ENCODE measurements around the gene RRP12.
A peak's percentile ranks its signal among the peaks of the same experiment; 100 is the strongest.

RRP12 gene, protein sequence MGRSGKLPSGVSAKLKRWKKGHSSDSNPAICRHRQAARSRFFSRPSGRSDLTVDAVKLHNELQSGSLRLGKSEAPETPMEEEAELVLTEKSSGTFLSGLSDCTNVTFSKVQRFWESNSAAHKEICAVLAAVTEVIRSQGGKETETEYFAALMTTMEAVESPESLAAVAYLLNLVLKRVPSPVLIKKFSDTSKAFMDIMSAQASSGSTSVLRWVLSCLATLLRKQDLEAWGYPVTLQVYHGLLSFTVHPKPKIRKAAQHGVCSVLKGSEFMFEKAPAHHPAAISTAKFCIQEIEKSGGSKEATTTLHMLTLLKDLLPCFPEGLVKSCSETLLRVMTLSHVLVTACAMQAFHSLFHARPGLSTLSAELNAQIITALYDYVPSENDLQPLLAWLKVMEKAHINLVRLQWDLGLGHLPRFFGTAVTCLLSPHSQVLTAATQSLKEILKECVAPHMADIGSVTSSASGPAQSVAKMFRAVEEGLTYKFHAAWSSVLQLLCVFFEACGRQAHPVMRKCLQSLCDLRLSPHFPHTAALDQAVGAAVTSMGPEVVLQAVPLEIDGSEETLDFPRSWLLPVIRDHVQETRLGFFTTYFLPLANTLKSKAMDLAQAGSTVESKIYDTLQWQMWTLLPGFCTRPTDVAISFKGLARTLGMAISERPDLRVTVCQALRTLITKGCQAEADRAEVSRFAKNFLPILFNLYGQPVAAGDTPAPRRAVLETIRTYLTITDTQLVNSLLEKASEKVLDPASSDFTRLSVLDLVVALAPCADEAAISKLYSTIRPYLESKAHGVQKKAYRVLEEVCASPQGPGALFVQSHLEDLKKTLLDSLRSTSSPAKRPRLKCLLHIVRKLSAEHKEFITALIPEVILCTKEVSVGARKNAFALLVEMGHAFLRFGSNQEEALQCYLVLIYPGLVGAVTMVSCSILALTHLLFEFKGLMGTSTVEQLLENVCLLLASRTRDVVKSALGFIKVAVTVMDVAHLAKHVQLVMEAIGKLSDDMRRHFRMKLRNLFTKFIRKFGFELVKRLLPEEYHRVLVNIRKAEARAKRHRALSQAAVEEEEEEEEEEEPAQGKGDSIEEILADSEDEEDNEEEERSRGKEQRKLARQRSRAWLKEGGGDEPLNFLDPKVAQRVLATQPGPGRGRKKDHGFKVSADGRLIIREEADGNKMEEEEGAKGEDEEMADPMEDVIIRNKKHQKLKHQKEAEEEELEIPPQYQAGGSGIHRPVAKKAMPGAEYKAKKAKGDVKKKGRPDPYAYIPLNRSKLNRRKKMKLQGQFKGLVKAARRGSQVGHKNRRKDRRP (N-terminal part only)

DNA sequence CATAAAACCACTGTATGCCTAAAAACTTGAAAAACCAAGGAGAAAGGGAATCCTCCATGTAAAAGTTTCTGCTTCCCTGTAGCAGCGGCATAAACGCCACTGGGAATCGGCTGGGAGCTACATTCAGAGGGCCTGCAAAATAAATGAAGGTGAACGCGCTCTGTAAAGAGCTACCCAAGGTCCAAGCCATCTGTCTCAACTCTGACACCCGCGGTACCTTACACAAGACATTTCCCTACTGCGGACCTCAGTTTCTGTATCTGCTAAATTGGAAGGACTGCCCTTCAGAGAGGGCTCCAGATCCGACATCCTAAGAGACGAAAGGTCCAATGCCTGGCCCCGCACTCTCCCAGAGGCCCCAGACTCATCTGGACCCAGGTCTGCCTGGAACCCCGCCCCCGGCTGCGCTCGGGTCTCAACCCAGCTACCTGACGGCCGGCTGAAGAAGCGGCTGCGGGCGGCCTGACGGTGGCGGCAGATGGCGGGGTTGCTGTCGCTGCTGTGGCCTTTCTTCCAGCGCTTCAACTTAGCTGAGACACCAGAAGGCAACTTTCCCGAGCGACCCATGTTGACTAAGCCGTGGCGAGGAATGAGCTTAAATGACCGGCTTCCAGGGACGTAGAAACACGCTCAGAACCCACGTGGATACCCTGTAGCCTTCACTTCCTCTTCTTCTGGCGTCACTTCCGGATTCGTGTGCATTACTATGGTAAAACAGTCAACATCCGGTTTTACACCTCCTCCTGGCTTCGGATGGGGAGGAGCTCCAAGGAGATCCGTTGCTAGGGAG, at the start of gene RRP12:
Gene RRP12 (minus strand): TSS at position 676 of the 790 bp plus-strand sequence. CDS start 109 bp downstream, at position 567.
- ChIA-PET POLR2A (ENCODE audit: low non-redundant PET) (interaction anchor here (0.5 to 0.7 kb wide), 3 partner anchors 15 to 242 kb away, joined by 3 to 6 read pairs (median 3); no protein-coding TSS in a partner anchor), CTCF (interaction anchor here (0.6 to 1.2 kb wide), 4 partner anchors 20 to 329 kb away, joined by 3 to 4 read pairs (median 3); partner anchors contain the start of gene ARHGAP19)
- peak; percentile 99 for DNase-seq (ENCODE audit: low spot score)
- TF ChIP-seq, protein P1, sequence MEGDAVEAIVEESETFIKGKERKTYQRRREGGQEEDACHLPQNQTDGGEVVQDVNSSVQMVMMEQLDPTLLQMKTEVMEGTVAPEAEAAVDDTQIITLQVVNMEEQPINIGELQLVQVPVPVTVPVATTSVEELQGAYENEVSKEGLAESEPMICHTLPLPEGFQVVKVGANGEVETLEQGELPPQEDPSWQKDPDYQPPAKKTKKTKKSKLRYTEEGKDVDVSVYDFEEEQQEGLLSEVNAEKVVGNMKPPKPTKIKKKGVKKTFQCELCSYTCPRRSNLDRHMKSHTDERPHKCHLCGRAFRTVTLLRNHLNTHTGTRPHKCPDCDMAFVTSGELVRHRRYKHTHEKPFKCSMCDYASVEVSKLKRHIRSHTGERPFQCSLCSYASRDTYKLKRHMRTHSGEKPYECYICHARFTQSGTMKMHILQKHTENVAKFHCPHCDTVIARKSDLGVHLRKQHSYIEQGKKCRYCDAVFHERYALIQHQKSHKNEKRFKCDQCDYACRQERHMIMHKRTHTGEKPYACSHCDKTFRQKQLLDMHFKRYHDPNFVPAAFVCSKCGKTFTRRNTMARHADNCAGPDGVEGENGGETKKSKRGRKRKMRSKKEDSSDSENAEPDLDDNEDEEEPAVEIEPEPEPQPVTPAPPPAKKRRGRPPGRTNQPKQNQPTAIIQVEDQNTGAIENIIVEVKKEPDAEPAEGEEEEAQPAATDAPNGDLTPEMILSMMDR (conservative IDR thresholded peaks at IDR 0.05; ENCODE audit: low read depth), result no peak
- H3K27ac ChIP-seq, result peak within 1 kb of the TSS; percentile 72

DNA sequence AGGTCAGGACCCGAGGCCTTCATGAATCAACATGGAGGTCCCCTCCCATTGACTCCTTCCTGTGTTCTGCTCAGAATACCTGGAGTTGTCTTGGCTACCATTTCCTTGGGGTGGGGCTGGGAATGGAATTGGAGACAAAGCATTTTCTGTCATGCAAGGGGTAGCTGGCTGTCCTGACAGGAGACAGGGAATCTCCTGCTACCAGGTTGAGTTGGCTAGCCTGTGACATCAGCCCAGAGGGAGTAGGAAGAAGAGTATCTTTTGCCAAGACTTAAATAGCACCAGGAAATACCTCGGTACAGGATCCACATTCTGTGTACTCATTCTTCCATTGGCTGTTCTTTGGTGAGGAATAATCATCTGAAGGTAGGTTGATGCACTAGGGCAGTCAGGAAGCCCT, 49.7 kb upstream of the RRP12 start:
- CTCF ChIA-PET, result no interaction called here

DNA sequence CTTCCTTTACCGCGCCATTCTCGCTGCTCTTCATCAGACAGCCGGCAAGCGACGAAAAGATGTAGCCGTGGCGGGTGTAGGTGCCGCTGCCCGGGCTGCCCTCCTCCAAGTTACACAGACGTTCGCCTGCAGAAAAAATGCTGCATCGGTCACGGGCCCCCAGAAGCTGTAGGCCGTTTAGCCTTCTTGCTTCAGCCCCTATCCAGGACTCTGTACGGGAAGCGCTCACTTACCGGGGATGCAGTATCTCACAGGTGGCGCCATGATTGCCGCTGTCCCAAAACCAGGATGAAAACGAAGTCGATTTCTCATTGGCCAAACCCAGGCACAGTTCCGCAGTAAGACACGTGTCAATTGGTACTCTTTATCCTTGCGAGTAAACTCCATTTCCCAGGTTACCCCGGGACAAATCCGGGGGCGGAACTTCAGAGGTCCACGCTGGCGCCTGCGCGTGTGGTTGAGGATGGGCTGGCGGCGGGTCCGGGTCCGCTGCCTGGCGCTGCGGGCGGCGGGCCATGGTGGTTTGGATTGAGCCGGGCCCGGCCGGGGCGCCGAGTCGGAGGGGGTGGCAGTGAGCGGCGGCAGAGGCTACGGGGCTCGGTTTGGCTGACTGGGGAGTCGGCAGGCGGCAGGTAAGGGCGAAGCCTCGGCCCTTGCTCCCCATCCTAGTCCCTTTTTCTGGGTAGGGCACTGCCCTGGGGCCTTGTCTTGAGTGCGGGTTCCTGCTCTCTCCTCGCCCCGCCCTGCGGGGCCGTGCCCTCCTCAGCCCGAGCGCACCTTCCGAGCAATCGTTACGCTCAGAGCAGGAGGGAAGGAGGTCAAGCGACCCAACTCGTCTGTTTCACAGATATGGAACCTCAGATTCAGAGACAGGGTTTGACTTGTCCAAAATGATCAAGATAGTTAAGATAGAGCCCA, 44.8 kb upstream of the RRP12 start, which contains the start of the genes EXOSC1 and ZDHHC16:
Gene EXOSC1 (minus strand): TSS at position 285 of the 918 bp plus-strand sequence. CDS start 21 bp downstream, at position 264.
Gene ZDHHC16 (plus strand): TSS at position 454 of the 918 bp plus-strand sequence. CDS start 5,501 bp downstream, outside the sequence.
- POLR2A ChIA-PET (ENCODE audit: low non-redundant PET), result no interaction called here
- TF ChIP-seq, protein P1 (conservative IDR thresholded peaks at IDR 0.05; ENCODE audit: low read depth), result no peak
- DNase-seq (ENCODE audit: low spot score), result peak; percentile 100
- CTCF ChIA-PET, result interaction anchor here (0.7 kb wide), 1 partner anchor 10 kb away, joined by 4 read pairs; no protein-coding TSS in a partner anchor
- H3K27ac ChIP-seq, result peak within 1 kb of the TSS; percentile 78

More for the DNA sequence above, 49.7 kb upstream of the RRP12 start:
- TF ChIP-seq, protein P1 (conservative IDR thresholded peaks at IDR 0.05; ENCODE audit: low read depth), result no peak
- POLR2A ChIA-PET (ENCODE audit: low non-redundant PET), result no interaction called here
- DNase-seq (ENCODE audit: low spot score), result no peak
- H3K27ac ChIP-seq, result peak overlapping the region; percentile 43

DNA sequence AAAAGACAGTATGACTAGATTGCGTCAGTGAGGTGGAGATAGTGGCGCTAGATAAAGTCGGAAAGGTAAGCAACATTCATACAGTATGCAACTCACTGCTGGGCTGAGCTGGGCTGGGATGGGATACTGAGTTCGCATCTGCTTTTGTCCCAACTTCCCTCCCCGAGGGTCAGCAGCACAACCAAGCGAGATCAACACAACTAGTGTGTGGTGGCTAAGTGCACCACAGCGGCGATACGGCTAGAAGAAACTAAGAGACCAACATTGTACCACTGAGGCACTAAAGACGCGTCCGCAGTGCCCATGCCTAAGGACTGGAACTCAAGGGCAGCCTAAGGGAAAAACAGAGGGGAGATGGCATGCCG, 44.2 kb upstream of the RRP12 start:
- no peak for DNase-seq (ENCODE audit: low spot score)
- TF ChIP-seq, protein P1 (conservative IDR thresholded peaks at IDR 0.05; ENCODE audit: low read depth), result no peak
- H3K27ac ChIP-seq, result peak overlapping the region; percentile 78
- ChIA-PET CTCF (interaction anchor here (0.7 kb wide), 1 partner anchor 11 kb away, joined by 4 read pairs; no protein-coding TSS in a partner anchor), POLR2A (ENCODE audit: low non-redundant PET) (no interaction called here)

DNA sequence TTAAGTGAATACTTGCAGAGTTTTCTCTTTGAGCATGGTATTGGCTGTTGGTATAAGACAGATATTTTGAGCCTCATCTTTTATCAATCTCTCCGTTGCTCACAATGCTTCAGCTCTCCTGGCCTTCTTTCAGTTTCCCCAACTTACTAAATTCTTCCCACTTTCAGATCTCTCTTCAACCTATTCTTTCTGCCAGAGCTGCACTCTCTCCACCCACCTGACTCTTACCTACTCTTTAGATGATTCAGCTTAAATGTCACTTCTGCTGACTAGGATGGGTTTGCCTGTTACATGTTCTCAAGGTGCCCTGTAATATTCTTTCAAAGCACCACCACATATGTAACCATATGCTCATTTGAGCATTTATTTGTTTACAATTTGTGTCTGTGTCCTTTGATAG, 43.1 kb upstream of the RRP12 start:
- CTCF ChIA-PET, result interaction anchor here (0.6 kb wide), 1 partner anchor 36 kb away, joined by 3 read pairs; no protein-coding TSS in a partner anchor
- POLR2A ChIA-PET (ENCODE audit: low non-redundant PET), result no interaction called here
- H3K27ac ChIP-seq, result no peak overlapping the region
- TF ChIP-seq, protein P1 (conservative IDR thresholded peaks at IDR 0.05; ENCODE audit: low read depth), result no peak
- no peak for DNase-seq (ENCODE audit: low spot score)

All from RWPE1 (cell line).